Fibroblast of the aortic adventitia (primary cell): ENCODE data around the gene D2HGDH. TPM values are rescaled to one million over a fixed set of nuclear protein-coding genes. Genes with fewer than 3 reads are reported as not detected.

Source experiments
- DNase-seq: peaks from one replicate; pipeline ENCODE4 v3.0.0-alpha.2; 2010; ENCODE audit warnings: low read depth
- H3K4me3 ChIP-seq: 2 replicates; pipeline ENCODE4 v1.5.1; 2011; ENCODE audit warnings: low read depth, mild to moderate bottlenecking, control low read depth, low read length, moderate library complexity
- CTCF ChIP-seq: IDR thresholded peaks from 2 replicates; pipeline ENCODE4 v1.5.1; 2011; ENCODE audit warnings: mild to moderate bottlenecking, low read length, control low read depth, inconsistent platforms; ENCODE audit not compliant: insufficient read depth
- total RNA-seq: library from RNA; depleted of rRNA; stranded (reverse); fragments of >200 nt; gene quantifications from 2 replicates; pipeline ENCODE4 v1.2.3, GENCODE V29; 2012; ENCODE audit warnings: low replicate concordance

The D2HGDH gene
- total RNA-seq, 1 donor: 9.3 TPM

DNA sequence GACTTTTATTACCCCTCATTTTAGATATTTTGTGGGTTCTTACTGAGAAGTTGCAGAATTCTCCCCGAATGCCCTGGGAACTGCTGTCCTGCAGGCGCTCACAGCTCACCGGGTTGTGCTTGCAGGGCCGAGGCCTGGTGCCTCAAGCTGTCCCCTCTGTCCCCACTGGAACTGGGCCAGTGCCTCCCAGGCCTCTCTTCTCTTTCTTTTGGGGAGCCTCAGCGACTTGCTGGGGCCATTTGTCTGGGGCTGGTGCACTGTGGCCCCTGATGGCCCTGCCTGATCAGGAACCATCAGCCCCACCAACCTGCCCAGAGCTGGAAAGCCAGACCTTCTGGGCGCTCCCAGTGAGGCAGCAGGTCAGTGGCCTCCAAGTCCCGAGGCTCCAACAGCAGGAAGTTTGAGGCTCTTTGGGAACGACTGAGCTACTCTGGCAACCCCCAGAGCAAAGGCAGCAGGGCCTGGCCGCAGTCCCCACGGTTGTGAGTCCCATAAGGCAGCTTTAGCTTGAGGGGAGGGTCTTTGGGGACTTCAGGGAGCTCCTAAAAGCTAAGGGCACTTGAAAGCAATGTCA lies 59.9 kb downstream of the D2HGDH start:
- TF ChIP-seq CTCF: no peak
- H3K4me3 ChIP-seq: no peak overlapping the region
- no peak for DNase-seq

DNA sequence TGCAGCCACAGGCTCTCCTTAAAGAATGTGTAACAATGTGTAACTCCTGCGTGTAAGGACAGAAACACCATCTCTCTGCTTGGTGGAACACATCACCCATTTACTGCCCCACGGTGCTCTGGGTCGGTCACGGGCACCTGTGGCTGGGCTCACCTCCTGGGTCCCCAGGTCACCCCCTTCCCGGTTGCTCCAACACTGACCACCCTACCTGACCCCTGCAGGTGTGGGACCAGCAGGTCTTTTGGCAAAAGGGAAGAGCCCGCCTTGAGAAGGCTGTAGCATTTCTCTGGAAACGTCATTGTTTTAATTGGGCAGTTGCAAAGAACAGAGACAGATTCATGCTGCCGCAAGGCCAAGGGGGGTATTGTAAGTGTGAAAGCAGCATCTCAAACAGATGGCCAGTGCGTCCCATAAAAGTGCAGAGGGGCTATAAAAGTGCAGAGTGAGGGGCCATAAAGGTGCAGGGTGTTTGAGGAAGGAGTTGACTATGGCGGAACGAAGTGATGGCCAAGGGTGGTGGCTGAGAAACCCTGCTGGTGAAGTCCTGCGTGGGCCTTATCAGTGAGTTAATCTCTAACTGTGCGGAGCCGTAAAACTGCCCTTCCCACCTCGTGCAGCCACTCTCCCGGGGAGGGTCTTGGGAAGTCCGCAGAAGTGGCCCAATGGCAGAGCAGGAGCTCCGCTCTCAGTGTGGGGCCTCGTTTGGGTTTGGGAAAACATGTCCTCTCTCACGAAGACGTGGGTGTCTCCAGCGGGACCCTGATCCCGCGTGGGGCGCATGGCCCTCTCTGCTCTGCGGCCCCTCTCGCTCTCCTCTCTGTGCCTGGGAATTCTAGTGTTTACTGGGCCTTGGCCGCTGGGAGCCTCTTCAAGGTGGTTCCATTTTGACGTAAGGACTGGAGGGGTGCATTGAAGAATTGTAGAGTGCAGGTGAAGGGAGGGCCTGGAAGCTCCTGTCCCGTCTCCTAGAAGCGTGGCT lies 60.9 kb downstream of the D2HGDH start:
- DNase-seq: no peak
- H3K4me3 ChIP-seq: no peak overlapping the region
- TF ChIP-seq CTCF: no peak

DNA sequence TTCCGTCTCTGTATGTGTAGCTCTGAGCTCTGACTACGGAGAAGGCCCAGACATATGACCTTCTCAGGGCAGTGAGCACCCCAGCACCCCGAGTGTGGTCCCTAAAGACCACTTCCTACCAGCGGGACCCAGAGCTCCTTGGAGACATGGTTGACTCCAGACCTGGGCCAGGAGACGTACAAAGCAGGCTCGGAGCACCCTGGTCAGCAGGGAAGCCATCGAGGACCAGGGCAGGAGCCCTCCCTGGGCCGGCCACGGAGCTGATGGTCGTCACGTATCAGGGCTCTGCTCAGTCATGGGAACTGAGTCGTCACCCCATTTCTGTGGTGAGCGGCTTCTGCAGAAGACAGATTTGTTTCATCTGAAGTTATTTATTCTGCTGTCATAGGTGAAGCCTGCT lies 61.8 kb downstream of the D2HGDH start:
- no peak for DNase-seq
- no peak for TF ChIP-seq CTCF
- no peak overlapping the region for H3K4me3 ChIP-seq

DNA sequence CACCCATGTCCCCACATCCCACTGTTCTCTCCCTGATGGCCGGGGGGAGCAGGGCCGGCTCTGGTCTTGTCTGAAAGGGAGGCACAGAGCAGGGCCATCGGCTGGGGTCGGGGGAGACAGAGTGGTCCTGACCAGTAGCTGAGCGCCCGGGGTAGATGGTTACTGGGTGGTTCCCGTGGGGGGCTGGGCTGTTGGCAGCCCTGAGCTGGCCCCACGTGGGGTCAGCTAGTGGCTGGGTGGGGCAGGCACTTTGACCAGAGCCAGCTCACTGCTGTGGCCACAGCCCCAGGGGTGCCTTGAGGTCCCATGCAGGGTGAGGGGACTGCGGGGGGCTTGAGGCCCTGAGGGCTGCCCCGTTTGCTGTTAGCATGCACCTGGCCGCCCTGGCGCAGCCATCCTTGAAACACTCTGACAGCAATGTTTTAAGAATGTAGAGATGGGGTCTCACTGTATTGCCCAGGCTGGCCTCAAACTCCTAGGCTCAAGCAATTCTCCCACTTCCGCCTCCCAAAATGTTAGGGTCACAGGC lies 62.2 kb downstream of the D2HGDH start:
- H3K4me3 ChIP-seq: no peak overlapping the region
- DNase-seq: no peak
- TF ChIP-seq CTCF: no peak

DNA sequence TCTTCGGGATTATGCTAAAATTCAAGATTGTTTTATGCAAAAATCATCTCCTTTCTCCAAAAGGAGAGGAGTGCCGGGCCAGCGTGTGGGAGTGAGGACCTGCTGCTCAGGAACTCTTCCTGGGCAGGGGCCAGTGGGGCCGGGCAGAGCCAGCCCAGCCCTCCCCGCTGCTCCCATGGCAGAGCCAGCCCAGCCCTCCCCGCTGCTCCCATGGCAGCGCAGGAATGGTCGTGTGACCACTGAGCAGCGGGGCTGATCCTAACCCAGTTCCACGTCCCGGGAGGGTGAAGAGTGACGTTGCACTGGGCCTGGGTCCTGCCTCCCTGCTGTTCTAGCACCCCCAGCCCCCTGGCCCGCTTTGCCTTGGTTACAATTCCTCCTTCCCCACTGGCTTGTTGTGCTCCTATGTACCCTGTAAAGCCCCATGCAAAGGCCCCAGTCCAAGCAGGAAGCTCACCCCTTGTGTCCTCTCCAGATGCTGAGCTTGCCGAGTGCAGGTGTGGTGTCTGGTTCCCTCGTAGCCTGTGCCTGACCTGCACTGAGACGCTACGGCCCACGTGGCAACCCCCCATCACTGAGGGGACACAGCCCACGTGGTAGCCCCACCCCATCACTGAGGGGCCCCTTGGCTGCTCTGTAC lies 63.1 kb downstream of the D2HGDH start:
- TF ChIP-seq CTCF: no peak

DNA sequence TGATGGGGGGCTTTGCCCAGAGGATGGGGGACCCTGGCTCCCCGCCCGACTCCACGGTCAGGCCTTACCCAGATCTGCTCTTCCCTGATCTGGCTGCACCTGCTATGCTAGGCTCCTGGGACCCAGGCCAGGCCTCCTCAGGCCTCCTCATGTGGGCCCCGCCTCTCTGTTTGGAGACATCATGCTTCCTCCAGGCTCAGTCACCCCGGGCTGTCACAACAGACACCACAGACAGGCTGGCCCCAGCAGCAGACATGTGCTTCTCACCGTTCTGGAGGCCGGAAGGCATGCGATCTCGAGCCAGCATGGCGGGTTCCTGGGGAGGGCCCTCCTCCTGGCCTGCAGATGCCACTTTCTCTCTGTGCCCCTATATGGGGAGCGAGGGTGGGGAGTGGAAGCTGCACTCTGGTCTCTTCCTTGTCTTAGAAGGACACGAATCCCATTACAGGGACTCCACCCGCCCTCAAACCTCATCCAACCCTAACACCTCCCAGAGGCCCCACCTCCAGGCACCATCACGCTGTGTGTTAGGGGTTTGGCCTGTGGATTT lies 63.7 kb downstream of the D2HGDH start:
- no peak for DNase-seq
- TF ChIP-seq CTCF: no peak
- no peak overlapping the region for H3K4me3 ChIP-seq

More for the DNA sequence above, 63.1 kb downstream of the D2HGDH start:
- H3K4me3 ChIP-seq: no peak overlapping the region
- DNase-seq: no peak
